Chondrocyte (in vitro differentiated cells): ENCODE measurements around the gene WBP1L. TPM values are rescaled to one million over a fixed set of nuclear protein-coding genes. Genes with fewer than 3 reads are reported as not detected.
"Not testable (repeated sequence)": the region's sequence is repeated elsewhere in the genome, so short reads cannot be mapped to it uniquely, and the experiment has no call there.

ENCODE experiments used
- DNase-seq: peaks from one replicate; pipeline ENCODE4 v3.0.0; 2021; ENCODE audit warnings: mixed read lengths, low spot score
- H3K27ac Mint-ChIP-seq: one replicate; pipeline ENCODE4 v1.8.0; 2021; ENCODE audit warnings: mild to moderate bottlenecking, moderate library complexity, mixed read lengths; ENCODE audit not compliant: unreplicated experiment
- H3K27me3 Mint-ChIP-seq: 2 replicates; pipeline ENCODE4 v1.8.0; 2021; ENCODE audit warnings: low read depth, mixed read lengths
- H3K36me3 Mint-ChIP-seq: 2 replicates; pipeline ENCODE4 v1.8.0; 2021; ENCODE audit warnings: low read depth, mixed read lengths
- H3K4me1 Mint-ChIP-seq: 2 replicates; pipeline ENCODE4 v1.8.0; 2021; ENCODE audit warnings: low read depth, mild to moderate bottlenecking, mixed read lengths
- H3K4me3 Mint-ChIP-seq: one replicate; pipeline ENCODE4 v1.8.0; 2021; ENCODE audit warnings: mild to moderate bottlenecking, moderate library complexity, mixed read lengths; ENCODE audit not compliant: unreplicated experiment
- H3K9me3 Mint-ChIP-seq: 2 replicates; pipeline ENCODE4 v1.8.0; 2021; ENCODE audit warnings: low read depth, mixed read lengths
- CTCF ChIP-seq: fragments of 200-600 bp; sonication (generic); IDR thresholded peaks from 2 replicates; pipeline ENCODE4 v1.5.0; 2021; ENCODE audit warnings: antibody characterized with exemption, mild to moderate bottlenecking, moderate library complexity
- total RNA-seq: library from RNA; stranded (reverse); gene quantifications from 3 replicates; pipeline ENCODE4 v1.2.1, GENCODE V29; 2021

Gene WBP1L
- total RNA-seq, 1 donor from 2014 or later = 95.3 TPM

- no peak for DNase-seq
- H3K9me3 Mint-ChIP-seq = no peaks in the 10 kb centered on the region
- H3K27me3 Mint-ChIP-seq = no peaks in the 10 kb centered on the region
- peaks cover 71% of the 10 kb centered on the region for H3K4me1 Mint-ChIP-seq
- H3K36me3 Mint-ChIP-seq = peaks cover 1% of the 10 kb centered on the region
- H3K4me3 Mint-ChIP-seq = peak overlapping the region; percentile 13
- TF ChIP-seq CTCF = no peak
- peak overlapping the region; percentile 93 for H3K27ac Mint-ChIP-seq
These were observed 10.0 kb downstream of the WBP1L start for GRCh38 chr10:102753718-102754117.

DNA sequence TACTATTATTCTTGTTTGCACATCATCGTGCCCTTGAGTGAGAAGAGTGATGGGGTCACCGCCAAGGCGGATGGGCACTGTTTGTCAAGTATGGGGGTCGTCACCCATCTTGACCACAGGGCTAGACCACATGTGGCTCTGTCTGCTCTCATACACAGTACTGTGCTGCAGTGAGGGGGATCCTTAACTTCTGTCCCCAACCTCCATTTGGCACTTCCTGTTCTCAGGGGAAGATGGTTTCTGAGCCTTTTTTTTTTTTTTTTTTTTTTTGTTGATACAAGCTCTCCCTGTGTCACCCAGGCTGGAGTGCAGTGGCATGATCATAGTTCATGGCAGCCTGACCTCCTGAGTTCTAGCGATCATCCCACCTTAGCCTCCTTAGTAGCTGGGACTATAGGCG lies 13.6 kb downstream of the WBP1L start:
- H3K9me3 Mint-ChIP-seq = no peaks in the 10 kb centered on the region
- H3K27ac Mint-ChIP-seq = peak overlapping the region; percentile 51
- no peak overlapping the region for H3K4me3 Mint-ChIP-seq
- DNase-seq = no peak
- no peak for TF ChIP-seq CTCF
- no peaks in the 10 kb centered on the region for H3K27me3 Mint-ChIP-seq
- H3K36me3 Mint-ChIP-seq = peaks cover 1% of the 10 kb centered on the region
- H3K4me1 Mint-ChIP-seq = peaks cover 75% of the 10 kb centered on the region

DNA sequence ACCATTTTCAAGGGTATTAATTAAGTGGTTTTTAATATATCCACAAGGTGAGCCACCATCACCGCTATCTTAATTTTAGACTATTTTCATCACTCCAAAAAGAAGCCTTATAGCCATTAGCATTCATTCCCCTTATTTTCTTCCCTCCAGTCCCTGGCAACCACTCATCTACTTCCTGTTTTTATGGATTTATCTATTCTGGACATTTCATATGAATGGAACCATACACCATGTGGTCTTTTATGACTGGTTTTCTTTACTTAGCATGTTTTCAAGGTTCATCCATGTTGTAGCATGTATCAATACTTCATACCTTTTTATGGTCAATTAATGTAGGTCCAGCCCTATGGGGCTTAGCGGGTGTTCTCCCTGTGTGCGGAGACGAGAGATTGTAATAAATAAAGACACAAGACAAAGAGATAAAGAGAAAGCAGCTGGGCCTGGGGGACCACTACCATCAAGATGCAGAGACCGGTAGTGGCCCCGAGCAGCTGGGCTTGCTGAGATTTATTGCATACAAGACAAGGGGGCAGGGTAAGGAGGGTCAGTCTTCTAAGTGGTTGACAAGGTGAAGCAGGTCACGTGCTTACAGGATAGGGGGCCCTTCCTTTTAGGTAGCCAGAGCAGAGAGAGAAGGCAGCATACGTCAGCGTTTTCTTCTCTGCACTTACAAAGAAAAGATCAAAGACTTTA lies 14.6 kb downstream of the WBP1L start:
- Mint-ChIP-seq H3K27ac (peak overlapping the region; percentile 86), H3K9me3 (no peaks in the 10 kb centered on the region), H3K27me3 (no peaks in the 10 kb centered on the region), H3K36me3 (peaks cover 1% of the 10 kb centered on the region), H3K4me1 (peaks cover 75% of the 10 kb centered on the region), H3K4me3 (no peak overlapping the region)
- no peak for TF ChIP-seq CTCF
- DNase-seq = no peak

DNA sequence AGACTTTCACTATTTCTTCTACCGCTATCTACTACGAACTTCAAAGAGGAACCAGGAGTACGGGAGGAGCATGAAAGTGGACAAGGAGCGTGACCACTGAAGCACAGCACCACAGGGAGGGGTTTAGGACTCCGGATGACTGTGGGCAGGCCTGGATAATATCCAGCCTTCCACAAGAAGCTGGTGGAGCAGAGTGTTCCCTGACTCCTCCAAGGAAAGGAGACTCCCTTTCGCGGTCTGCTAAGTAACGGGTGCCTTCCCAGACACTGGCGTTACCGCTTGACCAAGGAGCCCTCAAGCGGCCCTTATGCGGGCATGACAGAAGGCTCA lies 15.2 kb downstream of the WBP1L start:
- not testable (repeated sequence) for H3K36me3 Mint-ChIP-seq, H3K9me3 Mint-ChIP-seq, H3K27me3 Mint-ChIP-seq, H3K4me3 Mint-ChIP-seq, DNase-seq
- peaks cover 75% of the 10 kb centered on the region for H3K4me1 Mint-ChIP-seq
- peak overlapping the region; percentile 86 for H3K27ac Mint-ChIP-seq

DNA sequence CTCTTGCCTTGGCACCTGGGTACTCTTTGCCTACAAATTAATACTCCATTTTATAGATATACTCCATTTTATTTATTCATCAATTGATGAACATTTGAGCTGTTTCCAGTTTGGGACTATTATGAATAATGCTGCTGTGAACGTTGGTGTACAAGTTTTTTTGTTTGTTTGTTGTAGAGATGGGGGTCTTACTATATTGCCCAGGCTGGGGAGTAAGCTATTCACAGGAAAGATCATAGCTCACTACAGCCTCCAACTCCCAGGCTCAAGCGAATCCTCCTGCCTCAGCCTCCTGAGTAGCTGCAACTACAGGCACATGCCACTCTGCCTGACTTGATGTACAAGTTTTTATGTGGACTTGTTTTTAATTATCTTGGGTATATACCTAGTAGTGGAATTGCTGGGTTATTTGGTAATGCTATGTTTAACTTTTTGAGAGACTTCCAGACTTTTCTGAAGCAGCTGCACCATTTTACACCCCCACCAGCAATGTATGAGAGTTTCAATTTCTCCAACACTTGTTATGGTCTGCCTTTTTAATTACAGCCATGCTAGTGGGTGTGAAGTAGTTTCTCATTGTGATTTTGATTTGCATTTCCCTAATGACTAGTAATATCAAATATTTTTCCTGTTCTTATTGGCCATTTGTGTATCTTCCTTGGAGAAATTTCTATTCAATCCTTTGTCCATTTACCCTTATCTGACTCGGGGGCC lies 15.9 kb downstream of the WBP1L start:
- Mint-ChIP-seq H3K9me3 (no peaks in the 10 kb centered on the region), H3K4me1 (peaks cover 76% of the 10 kb centered on the region), H3K27ac (peak overlapping the region; percentile 57), H3K36me3 (peaks cover 4% of the 10 kb centered on the region), H3K4me3 (no peak overlapping the region), H3K27me3 (no peaks in the 10 kb centered on the region)
- DNase-seq = no peak
- TF ChIP-seq CTCF = no peak

DNA sequence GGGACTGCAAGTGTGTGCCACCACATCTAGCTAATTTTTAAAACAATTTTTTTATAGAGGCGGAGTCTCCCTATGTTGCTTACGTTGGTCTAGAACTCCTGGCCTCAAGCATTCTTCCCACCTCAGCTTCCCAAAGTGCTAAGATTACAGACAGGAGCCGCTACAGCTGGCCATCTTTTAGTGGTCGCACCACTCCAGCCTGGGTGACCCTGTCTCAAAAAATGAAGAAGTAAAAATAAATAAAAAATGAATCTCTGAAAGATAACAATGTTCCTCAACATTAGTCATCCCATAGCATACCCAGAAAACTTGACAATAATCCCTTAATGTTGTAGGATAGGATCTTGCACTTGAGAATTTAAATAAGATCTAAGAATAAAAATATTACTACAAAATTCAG lies 18.2 kb downstream of the WBP1L start:
- TF ChIP-seq CTCF = no peak
- peaks cover 78% of the 10 kb centered on the region for H3K4me1 Mint-ChIP-seq
- no peak for DNase-seq
- H3K27ac Mint-ChIP-seq = peak overlapping the region; percentile 83
- H3K9me3 Mint-ChIP-seq = no peaks in the 10 kb centered on the region
- no peak overlapping the region for H3K4me3 Mint-ChIP-seq
- H3K36me3 Mint-ChIP-seq = peaks cover 12% of the 10 kb centered on the region
- H3K27me3 Mint-ChIP-seq = no peaks in the 10 kb centered on the region
